Muscle of arm (tissue), 14 donors: Measurements from ENCODE around the gene GPN3. TPM values are rescaled to one million over a fixed set of nuclear protein-coding genes. Genes with fewer than 3 reads are reported as not detected.
"Not testable (repeated sequence)": the region's sequence is repeated elsewhere in the genome, so short reads cannot be mapped to it uniquely, and the experiment has no call there.

Experiments
- DNase-seq: peaks from one replicate; pipeline ENCODE4 v3.0.0-alpha.2; 2013
- long read RNA-seq, 11 donors: transcript quantifications; one replicate each; lab custom pipeline, GENCODE V29; 2026
- polyA plus RNA-seq, 12 donors: library from polyadenylated mRNA; unstranded; fragments of 120-200 nt; gene quantifications; one replicate each; pipeline ENCODE4 v1.2.1, GENCODE V29; 2013; ENCODE audit not compliant: insufficient read length in 12 of 12

The GPN3 gene
- polyA plus RNA-seq: 10 to 100 TPM in 11 of 12 donors, not detected in 1; 16.5 to 31.3 (median 24.5) TPM
- long read RNA-seq, donor 1, transcript GPN3-201 (8 exons, 1,468 nt): major isoform, 7 of 7 reads
- long read RNA-seq, donor 1, partial matches to known transcripts: 0 of 7 reads
- long read RNA-seq, donor 1, other reads (novel, unspliced or antisense): 0 of 7 reads
- long read RNA-seq, donor 2, transcript GPN3-201 (8 exons, 1,468 nt): major isoform, 12 of 12 reads
- long read RNA-seq, donor 2, partial matches to known transcripts: 0 of 12 reads
- long read RNA-seq, donor 2, other reads (novel, unspliced or antisense): 0 of 12 reads
- long read RNA-seq, donor 3, transcript GPN3-201 (8 exons, 1,468 nt): major isoform, 8 of 8 reads
- long read RNA-seq, donor 3, partial matches to known transcripts: 0 of 8 reads
- long read RNA-seq, donor 3, other reads (novel, unspliced or antisense): 0 of 8 reads
- long read RNA-seq, donor 4, partial matches to known transcripts: 0 of 3 reads
- long read RNA-seq, donor 4, other reads (novel, unspliced or antisense): 0 of 3 reads
- long read RNA-seq, donor 5: 0 reads
- long read RNA-seq, donor 6, transcript GPN3-201 (8 exons, 1,468 nt): major isoform, 10 of 11 reads
- long read RNA-seq, donor 6, partial matches to known transcripts: 0 of 11 reads
- long read RNA-seq, donor 6, other reads (novel, unspliced or antisense): 0 of 11 reads
- long read RNA-seq, donor 7, transcript GPN3-201 (8 exons, 1,468 nt): major isoform, 7 of 9 reads
- long read RNA-seq, donor 7, partial matches to known transcripts: 0 of 9 reads
- long read RNA-seq, donor 7, other reads (novel, unspliced or antisense): 0 of 9 reads
- long read RNA-seq, donor 8, transcript GPN3-201 (8 exons, 1,468 nt): major isoform, 11 of 11 reads
- long read RNA-seq, donor 8, partial matches to known transcripts: 0 of 11 reads
- long read RNA-seq, donor 8, other reads (novel, unspliced or antisense): 0 of 11 reads
- long read RNA-seq, donor 9, transcript GPN3-201 (8 exons, 1,468 nt): major isoform, 9 of 34 reads
- long read RNA-seq, donor 9, partial matches to known transcripts: 14 of 34 reads
- long read RNA-seq, donor 9, other reads (novel, unspliced or antisense): 10 of 34 reads
- long read RNA-seq, donor 10, transcript GPN3-201 (8 exons, 1,468 nt): major isoform, 7 of 7 reads
- long read RNA-seq, donor 10, partial matches to known transcripts: 0 of 7 reads
- long read RNA-seq, donor 10, other reads (novel, unspliced or antisense): 0 of 7 reads
- long read RNA-seq, donor 11, transcript GPN3-201 (8 exons, 1,468 nt): major isoform, 10 of 42 reads
- long read RNA-seq, donor 11, partial matches to known transcripts: 16 of 42 reads
- long read RNA-seq, donor 11, other reads (novel, unspliced or antisense): 16 of 42 reads

GRCh38 chr12:110468214-110469048 lies at the start of gene GPN3, which contains the start of gene FAM216A:
Gene GPN3, minus strand, starts transcription at chr12:110468257. Its CDS starts 54 bp downstream, at chr12:110468203.
Gene FAM216A, plus strand, starts transcription at chr12:110468845. Its CDS starts 31 bp downstream, at chr12:110468876.
- DNase-seq: peak; percentile 99

- DNase-seq: no peak
Measured at GRCh38 chr12:110516995-110517394, 48.9 kb upstream of the GPN3 start.

- no peak for DNase-seq
Measured at GRCh38 chr12:110514363-110514762, 46.3 kb upstream of the GPN3 start.

GRCh38 chr12:110513842-110514241 lies 45.8 kb upstream of the GPN3 start:
- no peak for DNase-seq

- DNase-seq: no peak
Measured at GRCh38 chr12:110508071-110508586, 40.1 kb upstream of the GPN3 start.

GRCh38 chr12:110505332-110505731 lies 37.3 kb upstream of the GPN3 start:
- no peak for DNase-seq

GRCh38 chr12:110503432-110503831 lies 35.4 kb upstream of the GPN3 start:
- DNase-seq: no peak

- peak; percentile 98 for DNase-seq
Measured at GRCh38 chr12:110501752-110502738, 34.0 kb upstream of the GPN3 start, which contains the start of the genes RAD9B and VPS29. Gene RAD9B, plus strand, starts transcription at chr12:110502331. Its CDS starts 7 bp downstream, at chr12:110502338. Gene VPS29, minus strand, starts transcription at chr12:110502111. Its CDS starts 60 bp downstream, at chr12:110502051.

- DNase-seq: peak; percentile 21
Measured at GRCh38 chr12:110501399-110501751, 33.3 kb upstream of the GPN3 start.

- no peak for DNase-seq
Measured at GRCh38 chr12:110498984-110499706, 31.1 kb upstream of the GPN3 start.

GRCh38 chr12:110475426-110475825 lies 7.4 kb upstream of the GPN3 start:
- no peak for DNase-seq

- DNase-seq: no peak
Measured at GRCh38 chr12:110467847-110468213, 227 bp downstream of the GPN3 start.

GRCh38 chr12:110466791-110467190 lies 1.3 kb downstream of the GPN3 start:
- DNase-seq: no peak

- not testable (repeated sequence) for DNase-seq
Measured at GRCh38 chr12:110465765-110466164, 2.3 kb downstream of the GPN3 start.

- DNase-seq: no peak
Measured at GRCh38 chr12:110465024-110465423, 3.0 kb downstream of the GPN3 start.

GRCh38 chr12:110461189-110461588 lies 6.9 kb downstream of the GPN3 start:
- DNase-seq: not testable (repeated sequence)

GRCh38 chr12:110458756-110459155 lies 9.3 kb downstream of the GPN3 start:
- DNase-seq: no peak
